ENCODE results near the gene GLYR1.

GRCh38 chr16:4783951-4784336 is 63.1 kb downstream of the GLYR1 start:
- TF ChIP-seq ZNF512 (tag; IDR thresholded peaks at IDR 0.05) (no peak), SNRNP70 (optimal IDR thresholded peaks at IDR 0.05; ENCODE audit: low read depth, low read length) (no peak), HMGXB4 (CRISPR knock-in tag; IDR thresholded peaks at IDR 0.05) (no peak), CBFA2T2 (conservative IDR thresholded peaks at IDR 0.05) (no peak), POLR2A (conservative IDR thresholded peaks at IDR 0.05) (no peak), BHLHE40 (IDR thresholded peaks at IDR 0.05; ENCODE audit: low read length) (no peak), ZNF589 (CRISPR knock-in tag; IDR thresholded peaks at IDR 0.05; ENCODE audit: low read depth) (no peak), CTCF (IDR thresholded peaks at IDR 0.05 in 2 of 3, conservative IDR thresholded peaks at IDR 0.05 in 1 of 3; ENCODE audit: insufficient read depth in 2 of 3, low read depth in 1 of 3, low read length in 3 of 3) (no peak), ILK (tag; IDR thresholded peaks at IDR 0.05; ENCODE audit: borderline replicate concordance, low read depth) (no peak), CBX1 (IDR thresholded peaks at IDR 0.05; ENCODE audit: low read depth) (no peak)

Data from K562 (cell line).